Subcutaneous abdominal adipose tissue (tissue), 5 donors: ENCODE measurements around the gene KLK10.

Experiments
- H3K27ac ChIP-seq: one replicate; pipeline ENCODE4 v1.7.0; 2013; ENCODE audit warnings: low read depth, mild to moderate bottlenecking, inconsistent platforms, low read length, moderate library complexity
- H3K27me3 ChIP-seq, 5 donors: one replicate each; pipeline ENCODE4 v1.7.0; 2013; ENCODE audit warnings: low read length in 5 of 5, inconsistent platforms in 1 of 5; ENCODE audit not compliant: control insufficient read depth in 5 of 5, insufficient read depth in 4 of 5
- H3K36me3 ChIP-seq, 5 donors: one replicate each; pipeline ENCODE4 v1.7.0; 2013; ENCODE audit warnings: low read length in 5 of 5; ENCODE audit not compliant: control insufficient read depth in 5 of 5, insufficient read depth in 5 of 5
- H3K4me1 ChIP-seq, 5 donors: one replicate each; pipeline ENCODE4 v1.7.0; 2013; ENCODE audit warnings: low read length in 5 of 5, mild to moderate bottlenecking in 3 of 5, moderate library complexity in 1 of 5; ENCODE audit not compliant: control insufficient read depth in 5 of 5, insufficient read depth in 5 of 5
- H3K4me3 ChIP-seq, 5 donors: one replicate each; pipeline ENCODE4 v1.7.0; 2013; ENCODE audit warnings: low read length in 5 of 5, low read depth in 1 of 5
- H3K9ac ChIP-seq, 5 donors: one replicate each; pipeline ENCODE4 v1.7.0; 2013; ENCODE audit warnings: low read length in 5 of 5, mild to moderate bottlenecking in 4 of 5, moderate library complexity in 3 of 5
- H3K9me3 ChIP-seq, 5 donors: one replicate each; pipeline ENCODE4 v1.7.0; 2013; ENCODE audit warnings: low read length in 5 of 5; ENCODE audit not compliant: control insufficient read depth in 5 of 5
- donor health status: healthy.
- donor health status: healthy.
- donor health status: healthy.
- donor health status: healthy.
- donor health status: healthy.

The KLK10 gene

DNA sequence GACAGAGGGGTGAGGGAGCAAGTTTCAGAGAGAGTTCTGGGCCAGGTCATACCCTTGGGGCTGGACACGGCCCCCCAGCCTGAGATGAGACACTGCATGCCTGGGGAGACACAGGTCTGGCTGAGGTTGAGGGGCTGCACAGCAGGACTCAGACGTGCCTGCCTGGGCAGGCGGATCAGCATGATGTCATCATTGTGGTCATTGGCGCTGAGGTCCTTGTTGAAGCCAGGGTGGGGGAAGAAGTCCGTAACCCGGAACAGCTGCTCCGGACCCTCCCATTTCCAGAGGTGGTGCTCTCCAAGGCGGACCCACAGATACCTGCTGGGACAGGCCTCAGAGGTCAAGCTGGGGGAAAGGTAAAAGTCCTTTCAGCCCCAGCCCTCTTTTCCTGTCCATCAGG is 13.1 kb downstream of the KLK10 start:
- Histone ChIP-seq H3K27me3 (peaks cover 28 to 43% (median 36%) of the 10 kb centered on the region in 5 donors), H3K9me3 (no peaks in the 10 kb centered on the region), H3K27ac (no peak overlapping the region), H3K4me1 (peaks cover 0 to 6% (median 0%) of the 10 kb centered on the region in 5 donors), H3K4me3 (no peak overlapping the region), H3K9ac (no peak overlapping the region), H3K36me3 (no peaks in the 10 kb centered on the region)

DNA sequence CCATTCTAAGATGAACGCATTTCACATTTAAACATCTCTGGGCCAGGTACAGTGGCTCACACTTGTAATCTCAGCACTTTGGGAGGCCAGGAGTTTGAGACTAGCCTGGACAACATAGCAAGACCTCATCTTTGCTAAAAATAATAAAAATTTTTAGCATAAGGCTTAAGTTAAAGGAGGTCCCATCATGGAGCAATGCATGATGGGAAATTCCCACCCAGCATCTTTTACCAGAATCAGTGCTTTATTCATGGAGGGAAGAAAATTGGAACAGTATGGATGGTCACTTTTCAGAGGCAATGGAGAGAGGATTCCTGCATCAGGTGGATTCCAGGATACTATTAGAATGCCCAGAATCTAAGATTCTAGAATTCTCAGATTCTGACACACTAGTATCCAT is 14.3 kb downstream of the KLK10 start:
- H3K36me3 ChIP-seq: no peaks in the 10 kb centered on the region
- peaks cover 0 to 6% (median 0%) of the 10 kb centered on the region in 5 donors for H3K4me1 ChIP-seq
- no peaks in the 10 kb centered on the region for H3K9me3 ChIP-seq
- peaks cover 35 to 51% (median 41%) of the 10 kb centered on the region in 5 donors for H3K27me3 ChIP-seq
- H3K4me3 ChIP-seq: no peak overlapping the region
- H3K9ac ChIP-seq: no peak overlapping the region
- H3K27ac ChIP-seq: no peak overlapping the region

GRCh38 chr19:51003316-51003715 is 16.2 kb downstream of the KLK10 start:
- Histone ChIP-seq H3K36me3 (no peaks in the 10 kb centered on the region), H3K27me3 (peaks cover 37 to 47% (median 41%) of the 10 kb centered on the region in 5 donors), H3K4me1 (peaks cover 0 to 6% (median 0%) of the 10 kb centered on the region in 5 donors), H3K9ac (no peak overlapping the region), H3K9me3 (no peaks in the 10 kb centered on the region), H3K27ac (no peak overlapping the region), H3K4me3 (no peak overlapping the region)

DNA sequence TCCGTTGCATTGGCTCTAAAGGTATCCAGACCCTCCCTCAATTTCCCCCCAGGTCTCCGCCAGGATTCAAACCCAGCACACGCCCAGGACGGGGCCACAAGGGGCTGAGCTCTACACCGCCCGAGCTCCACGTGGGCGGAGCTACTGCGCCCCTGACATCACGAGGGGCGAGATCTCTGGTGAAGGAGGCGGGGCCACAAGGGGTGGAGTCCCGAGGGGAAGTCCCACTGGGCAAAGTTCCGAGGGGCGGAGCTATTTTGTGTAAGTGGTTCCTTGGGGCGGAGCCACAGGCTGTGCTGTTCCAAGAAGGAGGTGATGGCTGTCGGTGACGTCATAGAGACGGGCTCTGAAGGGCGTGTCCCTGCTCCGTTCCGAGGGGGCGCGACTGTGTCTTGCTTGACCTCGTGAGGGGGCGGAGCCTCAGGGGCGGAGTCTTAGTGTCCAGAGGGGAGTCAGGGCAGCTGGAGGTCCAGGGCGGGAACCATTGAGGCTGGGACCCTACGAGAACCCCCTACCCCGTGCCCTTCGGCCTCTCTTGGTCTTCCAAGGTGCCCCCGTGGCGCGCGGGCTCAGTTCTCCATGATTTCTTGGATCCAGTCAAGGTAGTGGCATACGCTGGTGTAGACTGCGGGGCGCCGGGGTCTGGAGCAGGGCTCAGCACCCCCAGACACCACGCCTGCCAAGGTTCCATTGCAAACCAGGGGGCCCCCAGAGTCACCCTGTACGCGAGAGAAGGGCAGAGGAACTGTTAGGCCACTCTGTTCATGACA is 16.8 kb downstream of the KLK10 start:
- H3K27me3 ChIP-seq: peaks cover 39 to 48% (median 46%) of the 10 kb centered on the region in 5 donors
- H3K36me3 ChIP-seq: no peaks in the 10 kb centered on the region
- H3K4me1 ChIP-seq: peaks cover 0 to 6% (median 0%) of the 10 kb centered on the region in 5 donors
- H3K9me3 ChIP-seq: no peaks in the 10 kb centered on the region
- no peak overlapping the region for H3K27ac ChIP-seq
- H3K9ac ChIP-seq: no peak overlapping the region
- no peak overlapping the region for H3K4me3 ChIP-seq

DNA sequence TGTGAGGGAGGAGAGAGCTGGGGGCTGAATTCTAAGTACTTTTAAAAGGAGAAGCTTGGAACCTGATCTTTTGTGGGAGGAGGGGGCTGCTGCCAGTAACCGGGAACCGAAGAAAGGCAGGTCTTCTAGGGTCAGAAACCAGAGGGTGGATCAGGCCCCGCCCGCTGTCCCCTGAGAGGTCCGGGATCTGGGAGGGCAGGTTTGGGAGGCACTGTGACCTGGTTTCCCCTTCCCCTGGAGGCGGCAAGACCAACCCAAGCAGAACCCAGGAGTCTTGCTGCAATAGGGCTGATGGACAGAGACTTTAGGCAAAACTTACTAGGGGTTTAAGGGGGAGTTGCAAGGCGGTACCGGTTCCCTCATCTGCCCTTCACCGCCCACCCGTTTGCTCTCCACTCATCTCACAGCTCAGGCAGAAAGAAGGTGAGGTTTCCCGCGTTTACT is 17.4 kb downstream of the KLK10 start:
- Histone ChIP-seq H3K27ac (no peak overlapping the region), H3K36me3 (no peaks in the 10 kb centered on the region), H3K9ac (no peak overlapping the region), H3K4me3 (no peak overlapping the region), H3K27me3 (peaks cover 38 to 49% (median 45%) of the 10 kb centered on the region in 5 donors), H3K9me3 (no peaks in the 10 kb centered on the region), H3K4me1 (peaks cover 0 to 6% (median 0%) of the 10 kb centered on the region in 5 donors)

DNA sequence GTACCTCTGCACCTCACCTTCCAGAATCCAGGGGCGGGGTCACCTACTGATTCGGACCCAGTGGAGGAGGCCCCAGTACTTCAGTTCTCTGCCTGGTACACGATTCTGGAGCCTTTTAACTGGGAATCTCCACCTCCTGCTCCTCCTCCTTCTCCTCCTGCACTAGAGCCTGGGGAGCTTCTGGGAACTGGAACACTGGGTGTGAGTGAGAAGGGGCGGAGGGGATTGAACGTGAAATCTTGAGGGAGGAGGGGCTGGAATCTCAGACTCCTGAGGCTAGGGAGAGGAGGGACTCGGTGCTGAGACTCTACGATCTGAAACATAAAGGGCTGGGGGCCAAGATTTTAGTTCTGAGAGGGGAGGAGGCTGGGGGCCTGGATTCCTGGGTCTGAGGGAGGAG is 18.0 kb downstream of the KLK10 start, which contains the start of gene KLK8:
TSS of gene KLK8 (minus strand) at position 90 of the 400 bp plus-strand sequence. CDS start 437 bp downstream, outside the sequence.
- Histone ChIP-seq H3K9me3 (no peaks in the 10 kb centered on the region), H3K27ac (no peak within 1 kb of the TSS), H3K27me3 (peaks cover 33 to 47% (median 39%) of the 10 kb centered on the region in 5 donors), H3K9ac (no peak within 1 kb of the TSS), H3K4me3 (no peak within 1 kb of the TSS), H3K4me1 (peaks cover 0 to 6% (median 0%) of the 10 kb centered on the region in 5 donors), H3K36me3 (no peaks in the 10 kb centered on the region)

- H3K27me3 ChIP-seq: peaks cover 32 to 46% (median 39%) of the 10 kb centered on the region in 5 donors
- peaks cover 0 to 6% (median 0%) of the 10 kb centered on the region in 5 donors for H3K4me1 ChIP-seq
- no peaks in the 10 kb centered on the region for H3K9me3 ChIP-seq
- H3K9ac ChIP-seq: no peak overlapping the region
- H3K4me3 ChIP-seq: no peak overlapping the region
- H3K27ac ChIP-seq: no peak overlapping the region
- no peaks in the 10 kb centered on the region for H3K36me3 ChIP-seq
Measured at GRCh38 chr19:51000981-51001380, 18.5 kb downstream of the KLK10 start.

DNA sequence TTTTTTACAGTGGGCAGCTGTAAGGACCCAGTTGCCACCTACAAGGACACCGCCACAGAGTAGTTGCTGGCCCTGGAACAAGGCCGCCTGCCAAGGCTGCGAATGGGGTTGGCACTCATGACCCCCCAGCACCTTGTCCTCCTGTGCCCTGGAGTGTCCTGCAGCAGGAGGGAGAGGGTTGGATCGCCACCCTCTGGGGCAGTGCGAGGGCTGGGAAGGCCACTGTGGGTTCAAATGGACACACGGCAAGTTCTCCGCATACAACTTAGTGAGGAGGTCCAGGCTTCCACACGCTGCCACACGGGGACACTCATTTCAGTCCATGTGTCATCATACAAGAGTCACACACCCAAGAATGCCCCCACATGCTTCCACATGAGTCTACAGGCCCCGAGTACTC is 19.1 kb downstream of the KLK10 start:
- Histone ChIP-seq H3K9me3 (no peaks in the 10 kb centered on the region), H3K4me1 (peaks cover 0 to 6% (median 0%) of the 10 kb centered on the region in 5 donors), H3K9ac (no peak overlapping the region), H3K4me3 (no peak overlapping the region), H3K27me3 (peaks cover 32 to 46% (median 39%) of the 10 kb centered on the region in 5 donors), H3K27ac (no peak overlapping the region), H3K36me3 (no peaks in the 10 kb centered on the region)

GRCh38 chr19:50998686-50999085 is 20.8 kb downstream of the KLK10 start:
- Histone ChIP-seq H3K4me1 (peaks cover 0 to 6% (median 0%) of the 10 kb centered on the region in 5 donors), H3K4me3 (no peak overlapping the region), H3K27me3 (peaks cover 31 to 46% (median 39%) of the 10 kb centered on the region in 5 donors), H3K9ac (no peak overlapping the region), H3K36me3 (no peaks in the 10 kb centered on the region), H3K27ac (no peak overlapping the region), H3K9me3 (peaks cover 0 to 4% (median 0%) of the 10 kb centered on the region in 5 donors)

GRCh38 chr19:50998061-50998460 is 21.4 kb downstream of the KLK10 start:
- Histone ChIP-seq H3K9me3 (peaks cover 0 to 4% (median 0%) of the 10 kb centered on the region in 5 donors), H3K9ac (no peak overlapping the region), H3K27me3 (peaks cover 25 to 44% (median 36%) of the 10 kb centered on the region in 5 donors), H3K4me1 (peaks cover 0 to 6% (median 0%) of the 10 kb centered on the region in 5 donors), H3K4me3 (no peak overlapping the region), H3K27ac (no peak overlapping the region), H3K36me3 (no peaks in the 10 kb centered on the region)
